Epithelial cell of proximal tubule (primary cell): ENCODE measurements around the gene DBR1. TPM values are rescaled to one million over a fixed set of nuclear protein-coding genes. Genes with fewer than 3 reads are reported as not detected.
A peak's percentile ranks its signal among the peaks of the same experiment; 100 is the strongest.

ENCODE experiments used
- DNase-seq: peaks from one replicate; pipeline ENCODE4 v3.0.0-alpha.2; 2011; ENCODE audit warnings: low read depth
- H3K4me3 ChIP-seq: 2 replicates; pipeline ENCODE4 v1.5.1; 2011; ENCODE audit warnings: low read depth, mild to moderate bottlenecking, low read length
- CTCF ChIP-seq: conservative IDR thresholded peaks from 2 replicates; pipeline ENCODE4 v1.5.1; 2012; ENCODE audit warnings: low read depth, mild to moderate bottlenecking, low read length
- total RNA-seq: library from RNA; depleted of rRNA; stranded (reverse); fragments of >200 nt; gene quantifications from 2 replicates; pipeline ENCODE4 v1.2.3, GENCODE V29; 2015

Gene DBR1
- total RNA-seq, 1 donor from 2014 or later = 11.8 TPM

- DNase-seq = no peak
- no peak for TF ChIP-seq CTCF
Observed at GRCh38 chr3:138187296-138188012, 12.7 kb upstream of the DBR1 start, which contains the start of gene ARMC8. Gene ARMC8 (plus strand): TSS chr3:138187301. CDS start chr3:138187555, 254 bp downstream.

GRCh38 chr3:138186803-138187295, 12.1 kb upstream of the DBR1 start:
- peak overlapping the region; percentile 96 for H3K4me3 ChIP-seq
- TF ChIP-seq CTCF = no peak
- DNase-seq = no peak

More at GRCh38 chr3:138187296-138188012, 12.7 kb upstream of the DBR1 start, which contains the start of gene ARMC8:
- peak within 1 kb of the TSS; percentile 96 for H3K4me3 ChIP-seq

GRCh38 chr3:138186221-138186620, 11.5 kb upstream of the DBR1 start:
- DNase-seq = no peak
- H3K4me3 ChIP-seq = peak overlapping the region; percentile 96
- no peak for TF ChIP-seq CTCF

- DNase-seq = no peak
Observed at GRCh38 chr3:138184994-138185393, 10.3 kb upstream of the DBR1 start.

DNA sequence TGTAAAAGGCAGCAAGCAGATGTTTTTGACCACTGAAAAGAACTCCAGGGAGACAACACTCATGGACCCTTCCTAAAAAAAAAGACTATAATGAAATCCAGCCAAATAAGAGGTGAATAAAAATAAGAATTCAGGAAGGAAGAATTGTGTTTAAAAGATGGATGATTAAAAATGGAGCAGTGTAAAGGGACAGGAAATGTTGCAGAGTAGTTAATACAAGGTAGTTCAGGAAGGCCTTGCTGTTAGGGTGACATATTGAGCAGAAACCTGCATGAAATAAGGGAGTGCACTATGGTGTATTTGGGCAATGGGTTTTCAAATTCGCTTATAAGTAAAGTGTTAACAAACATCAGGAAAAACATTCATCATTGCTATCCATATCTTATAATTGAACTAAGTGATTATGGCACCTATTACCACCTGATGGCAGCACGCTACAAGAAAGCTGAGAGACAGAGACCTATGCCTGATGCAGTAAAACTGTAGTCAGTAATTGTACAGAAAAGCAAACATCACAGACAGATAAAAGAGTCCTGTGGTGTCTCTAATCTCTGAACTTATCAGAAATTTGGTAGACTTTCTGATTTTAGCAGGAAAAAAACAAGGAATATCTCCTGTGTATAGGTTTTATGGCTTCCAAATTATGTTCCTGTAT, 5.8 kb upstream of the DBR1 start:
- H3K4me3 ChIP-seq = no peak overlapping the region
- TF ChIP-seq CTCF = peak; percentile 72
- DNase-seq = no peak

More at GRCh38 chr3:138184994-138185393, 10.3 kb upstream of the DBR1 start:
- no peak for TF ChIP-seq CTCF
- no peak overlapping the region for H3K4me3 ChIP-seq

DNA sequence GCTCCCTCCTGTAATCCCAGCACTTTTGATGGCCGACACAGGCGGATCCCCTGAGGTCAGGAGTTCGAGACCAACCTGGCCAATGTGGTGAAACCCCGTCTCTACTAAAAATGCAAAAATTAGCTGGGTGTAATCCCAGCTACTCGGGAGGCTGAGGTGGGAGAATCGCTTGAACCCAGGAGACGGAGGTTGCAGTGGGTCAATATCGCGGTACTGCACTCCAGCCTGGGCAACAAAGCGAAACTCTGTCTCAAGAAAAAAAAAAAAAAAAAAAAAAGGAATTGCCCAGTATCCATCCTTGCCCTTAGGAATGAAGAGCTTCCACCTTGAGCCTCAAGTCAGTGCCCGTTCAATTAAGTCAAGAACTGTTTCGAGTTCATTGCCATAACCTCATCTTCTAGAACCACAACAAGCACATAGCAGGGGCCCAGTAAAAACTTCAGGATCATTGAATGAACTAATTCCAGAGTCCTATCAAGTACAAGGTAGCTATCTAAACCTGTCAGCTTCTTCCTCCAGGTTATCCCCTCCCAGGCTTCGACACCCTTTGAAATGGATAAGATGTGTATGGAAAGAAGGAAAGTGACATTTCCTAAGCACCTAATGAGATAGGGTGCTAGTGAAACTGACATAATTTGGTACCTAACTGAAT, 826 bp downstream of the DBR1 start:
- H3K4me3 ChIP-seq = peak overlapping the region; percentile 75
- no peak for DNase-seq
- no peak for TF ChIP-seq CTCF
